Fibroblast of the aortic adventitia (primary cell): ENCODE results near the gene BIK. TPM values are rescaled to one million over a fixed set of nuclear protein-coding genes. Genes with fewer than 3 reads are reported as not detected.

Experiments used
- DNase-seq: peaks from one replicate; pipeline ENCODE4 v3.0.0-alpha.2; 2010; ENCODE audit warnings: low read depth
- H3K4me3 ChIP-seq: 2 replicates; pipeline ENCODE4 v1.5.1; 2011; ENCODE audit warnings: low read depth, mild to moderate bottlenecking, control low read depth, low read length, moderate library complexity
- total RNA-seq: library from RNA; depleted of rRNA; stranded (reverse); fragments of >200 nt; gene quantifications from 2 replicates; pipeline ENCODE4 v1.2.3, GENCODE V29; 2012; ENCODE audit warnings: low replicate concordance
- TF ChIP-seq, protein P1 (sequence below): IDR thresholded peaks from 2 replicates; pipeline ENCODE4 v1.5.1; 2011; ENCODE audit warnings: mild to moderate bottlenecking, low read length, control low read depth, inconsistent platforms; ENCODE audit not compliant: insufficient read depth

The BIK gene
- total RNA-seq, 1 donor = not detected

DNA sequence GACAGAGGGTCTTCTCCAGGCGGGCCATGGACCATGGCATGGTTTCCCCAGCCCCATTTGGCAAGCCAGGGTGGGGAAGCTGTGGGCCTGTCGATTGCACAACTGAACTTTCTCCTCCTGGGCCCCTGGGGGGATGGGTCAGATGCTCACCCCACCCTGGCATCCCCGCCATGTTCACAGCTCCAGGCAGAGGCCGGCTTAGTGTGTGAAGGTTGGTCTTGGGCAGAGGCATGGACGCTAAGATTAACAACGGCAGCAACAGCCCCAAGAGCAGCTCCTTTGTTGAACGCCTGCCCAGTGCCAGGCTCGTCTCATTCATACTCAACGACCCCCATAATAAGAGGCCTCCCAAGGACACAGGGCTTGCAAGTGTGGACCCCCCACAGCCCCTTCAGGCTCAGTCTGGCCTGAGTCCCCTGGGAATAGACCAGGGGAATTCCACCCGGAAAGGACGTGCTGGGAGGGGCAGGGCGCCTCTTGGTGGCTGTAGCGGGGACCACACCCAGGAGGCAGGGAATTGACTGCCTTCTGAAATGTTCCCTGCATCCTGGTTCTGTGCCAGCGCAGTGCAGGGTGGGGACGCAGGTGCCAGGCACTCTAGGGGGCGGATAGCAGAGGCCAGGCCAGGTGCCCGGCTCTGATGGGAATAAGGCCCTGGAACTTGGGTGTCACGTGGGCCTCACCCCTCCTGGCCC, 49.1 kb downstream of the BIK start:
- TF ChIP-seq, protein P1, sequence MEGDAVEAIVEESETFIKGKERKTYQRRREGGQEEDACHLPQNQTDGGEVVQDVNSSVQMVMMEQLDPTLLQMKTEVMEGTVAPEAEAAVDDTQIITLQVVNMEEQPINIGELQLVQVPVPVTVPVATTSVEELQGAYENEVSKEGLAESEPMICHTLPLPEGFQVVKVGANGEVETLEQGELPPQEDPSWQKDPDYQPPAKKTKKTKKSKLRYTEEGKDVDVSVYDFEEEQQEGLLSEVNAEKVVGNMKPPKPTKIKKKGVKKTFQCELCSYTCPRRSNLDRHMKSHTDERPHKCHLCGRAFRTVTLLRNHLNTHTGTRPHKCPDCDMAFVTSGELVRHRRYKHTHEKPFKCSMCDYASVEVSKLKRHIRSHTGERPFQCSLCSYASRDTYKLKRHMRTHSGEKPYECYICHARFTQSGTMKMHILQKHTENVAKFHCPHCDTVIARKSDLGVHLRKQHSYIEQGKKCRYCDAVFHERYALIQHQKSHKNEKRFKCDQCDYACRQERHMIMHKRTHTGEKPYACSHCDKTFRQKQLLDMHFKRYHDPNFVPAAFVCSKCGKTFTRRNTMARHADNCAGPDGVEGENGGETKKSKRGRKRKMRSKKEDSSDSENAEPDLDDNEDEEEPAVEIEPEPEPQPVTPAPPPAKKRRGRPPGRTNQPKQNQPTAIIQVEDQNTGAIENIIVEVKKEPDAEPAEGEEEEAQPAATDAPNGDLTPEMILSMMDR = peak; percentile 23
- DNase-seq = no peak

DNA sequence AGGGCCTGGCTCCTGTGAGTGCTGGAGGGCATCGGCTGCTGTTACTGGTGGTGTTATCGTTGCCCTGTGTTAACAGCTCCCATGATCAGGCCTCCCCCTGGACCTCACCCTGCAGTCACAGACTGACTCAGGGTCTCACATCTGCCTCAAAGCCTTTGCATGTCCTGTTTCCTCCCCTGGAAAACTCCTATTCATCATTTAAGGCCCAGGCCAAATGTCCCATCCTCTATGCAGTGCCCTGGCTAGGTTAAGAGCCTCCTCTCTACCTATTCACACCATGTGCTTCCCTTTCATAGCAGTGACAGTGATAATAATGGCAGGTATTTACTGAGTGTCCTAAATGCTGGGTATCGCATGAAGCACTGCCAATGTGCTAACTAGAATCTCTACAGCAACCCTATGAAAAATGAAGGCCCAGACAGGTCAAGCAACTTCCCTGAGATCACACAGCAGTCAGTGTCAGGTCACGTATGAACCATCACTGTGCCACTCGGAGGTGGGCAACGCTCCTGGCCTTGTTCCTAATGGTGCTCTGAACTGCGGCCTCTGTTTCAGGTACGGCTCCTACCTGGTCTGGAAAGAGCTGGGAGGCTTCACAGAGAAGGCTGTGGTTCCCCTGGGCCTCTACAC, 50.1 kb downstream of the BIK start:
- H3K4me3 ChIP-seq = no peak overlapping the region
- TF ChIP-seq, protein P1 = no peak
- no peak for DNase-seq

More for the DNA sequence above, 49.1 kb downstream of the BIK start:
- no peak overlapping the region for H3K4me3 ChIP-seq

DNA sequence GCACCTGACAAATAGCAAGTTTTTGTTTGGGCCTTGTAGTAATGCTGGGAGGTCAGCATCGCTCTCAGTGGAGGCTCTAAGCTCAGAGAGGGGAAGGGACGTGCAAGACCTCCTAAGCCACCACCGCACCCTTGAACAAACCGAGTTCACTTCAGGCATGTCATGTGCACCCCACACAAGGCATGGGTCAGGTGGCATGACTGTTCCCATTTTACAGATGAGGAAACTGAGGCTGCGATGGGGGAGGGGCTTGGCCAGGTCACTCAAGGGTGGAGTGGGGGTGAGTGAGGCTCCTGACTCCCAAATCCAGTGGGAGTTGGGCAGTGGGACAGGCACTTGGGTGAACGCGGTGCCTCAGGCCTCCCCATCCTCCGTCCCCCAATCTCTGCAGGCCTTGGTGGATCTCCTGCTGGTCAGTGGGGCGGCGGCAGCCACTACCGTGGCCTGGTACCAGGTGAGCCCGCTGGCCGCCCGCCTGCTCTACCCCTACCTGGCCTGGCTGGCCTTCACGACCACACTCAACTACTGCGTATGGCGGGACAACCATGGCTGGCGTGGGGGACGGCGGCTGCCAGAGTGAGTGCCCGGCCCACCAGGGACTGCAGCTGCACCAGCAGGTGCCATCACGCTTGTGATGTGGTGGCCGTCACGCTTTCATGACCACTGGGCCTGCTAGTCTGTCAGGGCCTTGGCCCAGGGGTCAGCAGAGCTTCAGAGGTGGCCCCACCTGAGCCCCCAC, 52.0 kb downstream of the BIK start:
- TF ChIP-seq, protein P1 = no peak
- H3K4me3 ChIP-seq = no peak overlapping the region
- DNase-seq = no peak

DNA sequence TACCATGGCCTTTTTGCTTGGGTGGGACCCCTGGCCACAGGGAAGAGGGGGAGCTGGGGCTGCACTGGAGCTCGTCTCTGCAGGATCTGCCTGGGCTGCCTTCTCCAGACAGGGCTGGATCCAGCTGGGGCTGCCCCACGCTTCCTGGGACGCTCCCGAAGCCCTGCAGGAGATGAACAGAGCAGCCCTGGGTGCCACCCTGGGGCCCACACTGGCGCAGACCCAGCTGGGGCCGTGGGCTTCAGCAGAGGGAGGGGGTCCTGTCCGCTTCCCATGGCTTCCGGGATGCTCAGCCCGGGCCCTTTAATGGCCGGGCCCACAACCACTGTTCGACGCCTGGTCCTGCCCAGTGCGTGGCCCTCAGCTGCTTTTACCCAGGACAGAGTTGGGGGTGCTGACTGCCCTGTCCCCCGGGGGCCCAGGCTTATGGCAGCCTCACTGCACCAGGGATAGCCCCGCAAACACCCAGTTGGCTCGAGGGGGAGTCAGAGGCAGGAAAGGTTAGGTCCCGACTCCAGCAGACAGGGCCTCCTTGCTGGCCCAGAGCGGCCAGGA, 52.8 kb downstream of the BIK start:
- H3K4me3 ChIP-seq = no peak overlapping the region
- TF ChIP-seq, protein P1 = no peak
- no peak for DNase-seq

DNA sequence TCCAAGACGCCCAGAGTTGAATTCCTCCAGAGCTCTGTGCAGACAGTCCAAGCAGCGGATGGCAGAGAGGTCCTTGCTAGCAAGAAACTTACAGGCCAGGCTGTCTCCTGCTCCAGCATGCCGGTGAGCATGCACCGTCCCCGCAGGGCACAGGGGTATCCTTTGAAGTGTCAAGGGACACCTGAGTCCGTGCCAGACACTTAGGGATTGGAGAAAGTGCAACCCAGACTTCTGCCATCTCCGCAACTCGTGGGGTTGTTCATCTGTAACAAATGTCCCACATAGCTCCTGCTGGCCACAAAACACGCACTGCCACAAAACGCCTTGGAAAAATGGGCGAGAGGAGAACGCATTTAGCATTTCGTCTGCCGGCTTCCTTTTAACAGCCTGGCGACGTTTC, 54.1 kb downstream of the BIK start:
- H3K4me3 ChIP-seq = no peak overlapping the region
- no peak for DNase-seq
- TF ChIP-seq, protein P1 = no peak

DNA sequence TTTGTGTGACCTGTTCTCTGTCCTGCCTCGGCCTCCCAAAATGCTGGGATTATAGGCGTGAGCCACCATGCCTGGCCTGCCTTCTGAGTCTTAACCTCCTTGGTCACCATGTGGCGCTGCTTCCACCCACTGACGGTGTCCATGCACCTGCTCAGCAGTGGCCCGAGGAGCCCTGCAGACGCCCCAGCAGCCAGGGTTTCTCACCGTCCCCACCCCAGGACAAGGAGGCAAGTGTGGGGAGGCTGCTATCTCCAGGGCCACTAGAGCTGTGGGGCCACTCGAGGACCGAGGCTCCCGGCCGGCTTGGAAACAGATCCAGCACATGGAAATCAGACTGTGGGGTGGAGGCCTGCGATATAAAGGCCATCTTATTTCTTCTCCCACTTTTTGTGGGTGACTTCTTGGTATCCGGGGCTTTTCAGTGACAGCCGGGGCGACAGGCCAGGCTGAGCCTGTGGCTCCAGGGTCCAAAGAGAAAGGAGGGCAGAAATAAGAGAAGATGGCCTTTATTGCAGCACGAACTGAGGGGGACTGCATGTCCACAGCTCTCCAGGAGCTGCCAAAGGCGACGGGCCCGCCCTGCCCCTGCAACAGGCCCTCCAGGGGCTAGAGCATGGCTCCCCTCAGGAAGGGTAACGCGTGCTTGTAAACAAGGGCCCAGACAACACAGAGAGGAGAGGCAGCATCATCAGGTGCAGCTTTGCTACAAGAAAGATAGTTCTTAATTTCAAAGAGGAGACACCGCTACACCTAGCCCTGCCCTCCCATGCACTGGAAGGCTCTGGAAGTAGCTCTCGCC, 55.8 kb downstream of the BIK start:
- no peak overlapping the region for H3K4me3 ChIP-seq
- DNase-seq = no peak
- TF ChIP-seq, protein P1 = no peak
